H1 (cell line): ENCODE measurements around the gene HECTD4. TPM values are rescaled to one million over a fixed set of nuclear protein-coding genes. Genes with fewer than 3 reads are reported as not detected.

ENCODE experiments used
- CTCF ChIA-PET: fragments of 300-600 bp; sonication (Branson Sonifier 250); formaldehyde crosslinking; loops from one replicate; lab custom pipeline; 2021; ENCODE audit not compliant: partially characterized antibody; lab: Charles Lee
- POLR2A ChIA-PET: fragments of 300-600 bp; sonication (Branson Sonifier 250); formaldehyde crosslinking; loops from one replicate; lab custom pipeline; 2021; ENCODE audit warnings: inconsistent platforms; ENCODE audit not compliant: partially characterized antibody; lab: Charles Lee
- DNase-seq, 2 experiments: peaks; one replicate each; pipeline versions ENCODE4 v3.0.0 to v3.0.0-alpha.2; 2010 to 2022; ENCODE audit warnings: low spot score in 2 of 2, low read depth in 1 of 2, mixed read lengths in 1 of 2
- FAIRE-seq: peaks from 2 replicates; lab custom pipeline; 2011; peaks lifted over from hg19 to GRCh38; lab: Jason Lieb, UNC
- H2AFZ ChIP-seq: 2 replicates; pipeline ENCODE4 v1.8.1; 2012; ENCODE audit warnings: low read length, inconsistent platforms
- H2AK5ac ChIP-seq: 2 replicates; pipeline ENCODE4 v1.6.1; 2013; ENCODE audit warnings: low read depth, low read length
- H2BK120ac ChIP-seq: replicated peaks from 2 replicates; pipeline ENCODE3; 2013; ENCODE audit warnings: low read depth, low read length, inconsistent platforms
- H2BK12ac ChIP-seq: 2 replicates; pipeline ENCODE4 v1.6.1; 2013; ENCODE audit warnings: low read depth, low read length
- H2BK15ac ChIP-seq: 2 replicates; pipeline ENCODE4 v1.6.1; 2013; ENCODE audit warnings: low read length
- H2BK20ac ChIP-seq: 2 replicates; pipeline ENCODE4 v1.6.1; 2013; ENCODE audit warnings: low read length
- H2BK5ac ChIP-seq: 2 replicates; pipeline ENCODE4 v1.6.1; 2013; ENCODE audit warnings: low read depth, low read length
- H3K14ac ChIP-seq: 2 replicates; pipeline ENCODE4 v1.6.1; 2013; ENCODE audit warnings: inconsistent platforms; ENCODE audit not compliant: insufficient read length
- H3K18ac ChIP-seq: 2 replicates; pipeline ENCODE4 v1.6.1; 2013; ENCODE audit warnings: low read length; ENCODE audit errors: extremely low read depth
- H3K23ac ChIP-seq: 2 replicates; pipeline ENCODE4 v1.6.1; 2013; ENCODE audit warnings: inconsistent platforms; ENCODE audit not compliant: insufficient read length
- H3K23me2 ChIP-seq: 2 replicates; pipeline ENCODE4 v1.6.1; 2013; ENCODE audit warnings: low read depth, low read length
- H3K27ac ChIP-seq: 2 replicates; pipeline ENCODE4 v1.6.1; 2011; ENCODE audit warnings: low read depth, low read length, inconsistent platforms
- H3K27me3 ChIP-seq, 4 experiments: replicated peaks in 1 of 4; 1 replicate in 1 of 4; 2 replicates in 3 of 4; pipeline versions ENCODE4 v1.6.1 to v1.8.1; 2011 to 2013; ENCODE audit warnings: low read length in 3 of 4, mild to moderate bottlenecking in 3 of 4, inconsistent platforms in 2 of 4, mixed read lengths in 2 of 4, moderate library complexity in 1 of 4; ENCODE audit not compliant: control insufficient read depth in 3 of 4, insufficient read depth in 3 of 4; ENCODE audit errors: extremely low read depth in 1 of 4
- H3K36me3 ChIP-seq, 4 experiments: 2 replicates each; pipeline versions ENCODE4 v1.6.1 to v1.8.1; 2011 to 2013; ENCODE audit warnings: mild to moderate bottlenecking in 4 of 4, low read length in 3 of 4, moderate library complexity in 2 of 4, control low read depth in 1 of 4, inconsistent platforms in 1 of 4; ENCODE audit not compliant: insufficient read depth in 4 of 4, control insufficient read depth in 2 of 4
- H3K4ac ChIP-seq: replicated peaks from 2 replicates; pipeline ENCODE3; 2013; ENCODE audit warnings: low read length, low read depth, mixed read lengths, inconsistent platforms; ENCODE audit not compliant: insufficient read length
- H3K4me1 ChIP-seq, 4 experiments: replicated peaks in 1 of 4; 1 replicate in 1 of 4; 2 replicates in 3 of 4; pipeline versions ENCODE4 v1.6.1 to v1.8.1; 2011 to 2013; ENCODE audit warnings: low read length in 3 of 4, inconsistent platforms in 2 of 4, mixed read lengths in 1 of 4; ENCODE audit not compliant: insufficient read depth in 4 of 4, control insufficient read depth in 3 of 4
- H3K4me2 ChIP-seq, 2 experiments: 2 replicates each; pipeline versions ENCODE4 v1.6.1 to v1.8.1; 2011 to 2013; ENCODE audit warnings: low read depth in 2 of 2, low read length in 2 of 2, control low read depth in 1 of 2, inconsistent platforms in 1 of 2, mild to moderate bottlenecking in 1 of 2; ENCODE audit not compliant: insufficient read depth in 1 of 2
- H3K4me3 ChIP-seq, 4 experiments: fragments of 200-600, 300-600 bp in 1 of 4; sonication (generic), shearing (Covaris generic), sonication (Bioruptor Twin) in 1 of 4; 2 replicates each; pipeline versions ENCODE4 v1.5.1 to v1.8.1; 2011 to 2016; ENCODE audit warnings: low read length in 4 of 4, low read depth in 3 of 4, control low read depth in 2 of 4, inconsistent platforms in 2 of 4, mild to moderate bottlenecking in 2 of 4, mixed read lengths in 1 of 4, moderate library complexity in 1 of 4; ENCODE audit not compliant: insufficient read depth in 2 of 4; ENCODE audit errors: extremely low read depth in 1 of 4
- H3K56ac ChIP-seq: replicated peaks from 2 replicates; pipeline ENCODE3; 2013; ENCODE audit warnings: low read depth, mild to moderate bottlenecking, mixed read lengths, low read length, inconsistent platforms; ENCODE audit not compliant: insufficient read length
- H3K79me1 ChIP-seq: 2 replicates; pipeline ENCODE4 v1.6.1; 2013; ENCODE audit warnings: low read depth, low read length, control low read depth
- H3K79me2 ChIP-seq, 2 experiments: 2 replicates each; pipeline versions ENCODE4 v1.6.1 to v1.8.1; 2012 to 2013; ENCODE audit warnings: low read length in 2 of 2, mild to moderate bottlenecking in 2 of 2, inconsistent platforms in 1 of 2; ENCODE audit not compliant: insufficient read depth in 2 of 2, control insufficient read depth in 1 of 2
- H3K9ac ChIP-seq, 4 experiments: replicated peaks in 1 of 4; 1 replicate in 1 of 4; 2 replicates in 3 of 4; pipeline versions ENCODE4 v1.6.1 to v1.8.1; 2011 to 2013; ENCODE audit warnings: low read depth in 3 of 4, low read length in 3 of 4, control low read depth in 2 of 4, mild to moderate bottlenecking in 2 of 4, moderate library complexity in 2 of 4, inconsistent platforms in 1 of 4; ENCODE audit errors: extremely low read depth in 1 of 4
- H3K9me3 ChIP-seq, 2 experiments: 2 replicates each; pipeline versions ENCODE4 v1.6.1 to v1.8.1; 2012 to 2013; ENCODE audit warnings: mild to moderate bottlenecking in 2 of 2, moderate library complexity in 2 of 2, control low read depth in 1 of 2, inconsistent platforms in 1 of 2, low read depth in 1 of 2, low read length in 1 of 2, mixed read lengths in 1 of 2; ENCODE audit not compliant: insufficient read depth in 2 of 2
- H4K20me1 ChIP-seq, 2 experiments: replicated peaks in 1 of 2; 2 replicates each; pipeline versions ENCODE3 to v1.8.1; 2011 to 2013; ENCODE audit warnings: inconsistent platforms in 2 of 2, low read length in 2 of 2, mild to moderate bottlenecking in 1 of 2; ENCODE audit not compliant: insufficient read depth in 2 of 2, control insufficient read depth in 1 of 2
- H4K5ac ChIP-seq: 2 replicates; pipeline ENCODE4 v1.6.1; 2013; ENCODE audit warnings: low read length, low read depth, mixed read lengths, inconsistent platforms; ENCODE audit not compliant: insufficient read length
- H4K8ac ChIP-seq: 2 replicates; pipeline ENCODE4 v1.8.0; 2013; ENCODE audit warnings: mild to moderate bottlenecking, moderate library complexity, low read length, inconsistent platforms; ENCODE audit not compliant: insufficient read depth; ENCODE audit errors: extremely low read depth
- H4K91ac ChIP-seq: replicated peaks from 2 replicates; pipeline ENCODE3; 2013; ENCODE audit warnings: low read length, mixed read lengths, inconsistent platforms; ENCODE audit not compliant: insufficient read length
- HDAC2 ChIP-seq, 2 experiments: fragments of 300-600 bp in 1 of 2; sonication (generic) in 1 of 2; IDR thresholded peaks; 2 replicates each; pipeline ENCODE4 v1.6.1; 2011 to 2012; ENCODE audit warnings: low read depth in 2 of 2, low read length in 2 of 2, mild to moderate bottlenecking in 2 of 2, moderate library complexity in 2 of 2, borderline replicate concordance in 1 of 2, inconsistent platforms in 1 of 2
- POLR2AphosphoS5 ChIP-seq: IDR thresholded peaks from 2 replicates; pipeline ENCODE4 v1.6.1; 2011; ENCODE audit warnings: low read depth, low read length
- SIX5 ChIP-seq: IDR thresholded peaks from 2 replicates; pipeline ENCODE4 v1.6.1; 2011; ENCODE audit warnings: mild to moderate bottlenecking, low read depth, low read length
- SP1 ChIP-seq: IDR thresholded peaks from 2 replicates; pipeline ENCODE4 v1.6.1; 2011; ENCODE audit warnings: low read depth, low read length
- SP2 ChIP-seq: IDR thresholded peaks from 2 replicates; pipeline ENCODE4 v1.6.1; 2012; ENCODE audit warnings: mild to moderate bottlenecking, low read length, inconsistent platforms
- WGBS, 2 experiments: shearing (Covaris generic) in 1 of 2; methylation state at CpG; one replicate each; pipeline versions ENCODE4 v1.1.6 to v1.1.7; 2013 to 2015; ENCODE audit warnings: low lambda C conversion rate in 2 of 2, mixed read lengths in 2 of 2, inconsistent platforms in 1 of 2, low coverage in 1 of 2, missing lambda C conversion rate in 1 of 2; ENCODE audit not compliant: insufficient replicate concordance in 2 of 2, insufficient coverage in 1 of 2, insufficient read length in 1 of 2; ENCODE audit errors: extremely low coverage in 1 of 2, missing lambda C conversion rate in 1 of 2; 5-methylcytosine and 5-hydroxymethylcytosine counted together
- polyA plus RNA-seq, 7 experiments: library from polyadenylated mRNA; depleted of rRNA in 3 of 7; stranded (reverse) in 5 of 7; unstranded in 2 of 7; fragments of >200 nt in 5 of 7; fragments of 200-250 nt in 2 of 7; gene quantifications; 1 replicate in 5 of 7; 2 replicates in 1 of 7; 4 replicates in 1 of 7; pipeline versions ENCODE4 v1.2.1 to v1.2.3, GENCODE V29; 2011 to 2013; ENCODE audit warnings: missing spikeins in 2 of 7, mixed read lengths in 2 of 7
- total RNA-seq: library from RNA; stranded (reverse); fragmentation: NEBNext Ultra II Directional; extraction: Animal tissue kit (Norgen Biotek cat#: 25700); gene quantifications from 2 replicates; pipeline ENCODE4 v1.2.1, GENCODE V29; 2021

Gene HECTD4
- total and polyA plus RNA-seq, 2 of the 8 experiments (the other 6 are each of a cell fraction or from before 2014, with no cell fraction given) = 6.5 to 33.7 TPM

- ChIA-PET POLR2A (interaction anchor here (1.2 kb wide), 1 partner anchor 14 kb away, joined by 3 read pairs; no protein-coding TSS in a partner anchor), CTCF (interaction anchor here (1.0 to 1.2 kb wide), 2 partner anchors 14 to 16 kb away, joined by 3 read pairs; no protein-coding TSS in a partner anchor)
- no peaks in the 10 kb centered on the region for H3K79me1 ChIP-seq
- no peak overlapping the region for H2BK20ac ChIP-seq
- peaks cover 11 to 49% (median 14%) of the 10 kb centered on the region in 4 experiments for H3K36me3 ChIP-seq
- H3K27me3 ChIP-seq = no peaks in the 10 kb centered on the region
- no peak overlapping the region for H3K23ac ChIP-seq
- no peak overlapping the region for H2BK120ac ChIP-seq
- H3K79me2 ChIP-seq = no peaks in the 10 kb centered on the region
- H4K91ac ChIP-seq = no peak overlapping the region
- no peak overlapping the region for H2AFZ ChIP-seq
- no peak overlapping the region for H2BK5ac ChIP-seq
- H3K27ac ChIP-seq = no peak overlapping the region
- no peak overlapping the region for H4K5ac ChIP-seq
- TF ChIP-seq POLR2AphosphoS5 (no peak), SIX5 (no peak), SP1 (no peak), SP2 (no peak), HDAC2 (IDR thresholded peaks at IDR 0.05; ENCODE audit: borderline replicate concordance in 1 of 2, low read depth in 2 of 2, low read length in 2 of 2) (no peak)
- FAIRE-seq (no peak), DNase-seq (no peak)
- H2BK15ac ChIP-seq = no peak overlapping the region
- H3K18ac ChIP-seq = no peak overlapping the region
- no peaks in the 10 kb centered on the region for H3K4me1 ChIP-seq
- H4K8ac ChIP-seq = no peak overlapping the region
- WGBS, 2 experiments = 91% methylated on average over 1 of the region's 1 CpG; no CpG with 5 or more reads in 1 of the 2 experiments
- no peak overlapping the region for H3K14ac ChIP-seq
- no peak overlapping the region for H3K9ac ChIP-seq
- no peak overlapping the region for H2AK5ac ChIP-seq
- H3K56ac ChIP-seq = no peak overlapping the region
- no peaks in the 10 kb centered on the region for H4K20me1 ChIP-seq
- H3K4ac ChIP-seq = no peak overlapping the region
- no peak overlapping the region for H3K4me3 ChIP-seq
- H3K9me3 ChIP-seq = no peaks in the 10 kb centered on the region
- H3K4me2 ChIP-seq = no peak overlapping the region
- no peaks in the 10 kb centered on the region for H3K23me2 ChIP-seq
- no peak overlapping the region for H2BK12ac ChIP-seq
Measured at GRCh38 chr12:112236386-112236785, 145.8 kb downstream of the HECTD4 start.
